Thyroid gland (tissue), 4 donors: ENCODE data around the gene PRRT1B. TPM values are rescaled to one million over a fixed set of nuclear protein-coding genes. Genes with fewer than 3 reads are reported as not detected.

Experiments
- DNase-seq, 2 donors: peaks; one replicate each; pipeline ENCODE4 v3.0.0-alpha.2; 2019
- H3K27ac ChIP-seq, 3 donors: fragments of 200-600 bp; sonication (generic); 1 replicate in 2 of 3; 2 replicates in 1 of 3; pipeline ENCODE4 v1.5.1; 2016 to 2019; ENCODE audit warnings: mild to moderate bottlenecking in 1 of 3, moderate library complexity in 1 of 3
- H3K27me3 ChIP-seq: fragments of 200-600 bp; sonication (generic); one replicate; pipeline ENCODE4 v1.5.1; 2019
- H3K36me3 ChIP-seq, 2 donors: fragments of 200-600 bp; sonication (generic); one replicate each; pipeline ENCODE4 v1.5.1; 2016 to 2019
- H3K4me1 ChIP-seq, 2 donors: fragments of 200-600 bp; sonication (generic); one replicate each; pipeline ENCODE4 v1.5.1; 2017 to 2019
- H3K4me3 ChIP-seq, 3 donors: fragments of 200-600 bp; sonication (generic); replicated peaks in 1 of 3; 1 replicate in 2 of 3; 2 replicates in 1 of 3; pipeline ENCODE4 v1.5.1; 2016; ENCODE audit warnings: mild to moderate bottlenecking in 1 of 3
- H3K9me3 ChIP-seq: fragments of 200-600 bp; sonication (generic); one replicate; pipeline ENCODE4 v1.5.1; 2017
- CTCF ChIP-seq, 6 experiments: fragments of 200-600 bp in 3 of 6; fragments of 450-650 bp in 3 of 6; sonication (generic) in 3 of 6; IDR thresholded peaks; one replicate each; pipeline ENCODE4 v1.5.1; 2016 to 2019; ENCODE audit warnings: antibody characterized with exemption in 6 of 6, mild to moderate bottlenecking in 2 of 6, inconsistent platforms in 1 of 6, moderate library complexity in 1 of 6
- POLR2A ChIP-seq, 2 donors: fragments of 450-650 bp; IDR thresholded peaks; one replicate each; pipeline ENCODE4 v1.6.1; 2017; ENCODE audit warnings: antibody characterized with exemption in 2 of 2, mild to moderate bottlenecking in 2 of 2, moderate library complexity in 1 of 2
- whole genome bisulfite sequencing, 2 donors: methylation state at CpG; one replicate each; pipeline ENCODE4 v1.1.5; 2017; 5-methylcytosine and 5-hydroxymethylcytosine counted together
- intact Hi-C: fragments of 100-400 bp; cut with DNase I; formaldehyde crosslinking; loops from one replicate; pipeline ENCODE4 v1.15.1; 2023
- total RNA-seq, 4 donors: library from RNA; depleted of rRNA; stranded (reverse); fragments of >200 nt; gene quantifications; one replicate each; pipeline ENCODE4 v1.2.3, GENCODE V29; 2016

Gene PRRT1B
- total RNA-seq, 4 donors from 2014 or later: not detected

- Histone ChIP-seq H3K4me1 (no peaks in the 10 kb centered on the region), H3K27ac (no peak overlapping the region), H3K36me3 (no peaks in the 10 kb centered on the region), H3K9me3 (no peaks in the 10 kb centered on the region), H3K27me3 (no peaks in the 10 kb centered on the region), H3K4me3 (no peak overlapping the region)
- whole genome bisulfite sequencing, 2 donors: 55 to 67% methylated on average over 1 of the region's 1 CpG
- DNase-seq: no peak
- TF ChIP-seq POLR2A (IDR thresholded peaks at IDR 0.05) (no peak), CTCF (IDR thresholded peaks at IDR 0.05) (no peak)
- intact Hi-C loops: no loop called here
These were observed 14.2 kb downstream of the PRRT1B start for GRCh38 chr9:131559421-131560000.

- Histone ChIP-seq H3K36me3 (no peaks in the 10 kb centered on the region), H3K9me3 (no peaks in the 10 kb centered on the region), H3K27me3 (no peaks in the 10 kb centered on the region), H3K4me3 (no peak overlapping the region), H3K27ac (no peak overlapping the region), H3K4me1 (no peaks in the 10 kb centered on the region)
- intact Hi-C loops: no loop called here
- 54 to 56% methylated on average over 9 of the region's 9 CpGs for WGBS, 2 donors
- DNase-seq: no peak
- TF ChIP-seq POLR2A (IDR thresholded peaks at IDR 0.05): no peak
- TF ChIP-seq CTCF (IDR thresholded peaks at IDR 0.05): no peak
These were observed 17.0 kb downstream of the PRRT1B start for GRCh38 chr9:131562032-131562959.

- H3K4me3 ChIP-seq: no peak overlapping the region
- WGBS, 2 donors: 92 to 94% methylated on average over 5 of the region's 5 CpGs
- intact Hi-C loops: no loop called here
These were observed 20.0 kb downstream of the PRRT1B start for GRCh38 chr9:131565369-131565768.

GRCh38 chr9:131566158-131566557, 20.8 kb downstream of the PRRT1B start:
- TF ChIP-seq POLR2A (IDR thresholded peaks at IDR 0.05): no peak
- no peaks in the 10 kb centered on the region for H3K36me3 ChIP-seq
- H3K4me1 ChIP-seq: no peaks in the 10 kb centered on the region
- 95 to 99% methylated on average over 3 of the region's 3 CpGs for WGBS, 2 donors
- H3K27me3 ChIP-seq: no peaks in the 10 kb centered on the region
- intact Hi-C loops: no loop called here
- DNase-seq: no peak
- H3K27ac ChIP-seq: no peak overlapping the region
- no peak overlapping the region for H3K4me3 ChIP-seq
- no peaks in the 10 kb centered on the region for H3K9me3 ChIP-seq

More at GRCh38 chr9:131565369-131565768, 20.0 kb downstream of the PRRT1B start:
- DNase-seq: no peak
- Histone ChIP-seq H3K27me3 (no peaks in the 10 kb centered on the region), H3K9me3 (no peaks in the 10 kb centered on the region), H3K36me3 (no peaks in the 10 kb centered on the region), H3K4me1 (no peaks in the 10 kb centered on the region), H3K27ac (no peak overlapping the region)
- no peak for TF ChIP-seq POLR2A (IDR thresholded peaks at IDR 0.05)
- no peak for TF ChIP-seq CTCF (IDR thresholded peaks at IDR 0.05)

- Histone ChIP-seq H3K9me3 (no peaks in the 10 kb centered on the region), H3K4me3 (no peak overlapping the region), H3K27me3 (no peaks in the 10 kb centered on the region), H3K27ac (no peak overlapping the region), H3K36me3 (peaks cover 0 to 5% of the 10 kb centered on the region in 2 donors), H3K4me1 (no peaks in the 10 kb centered on the region)
- 92 to 93% methylated on average over 6 to 8 of the region's 8 CpGs for WGBS, 2 donors
- intact Hi-C loops: no loop called here
- TF ChIP-seq CTCF (IDR thresholded peaks at IDR 0.05) (no peak), POLR2A (IDR thresholded peaks at IDR 0.05) (no peak)
- no peak for DNase-seq
These were observed 22.6 kb downstream of the PRRT1B start for GRCh38 chr9:131567910-131568309.
